HG02571 (cell line): ENCODE results near the gene PTPN12.
"Not testable (repeated sequence)": the region's sequence is repeated elsewhere in the genome, so short reads cannot be mapped to it uniquely, and the experiment has no call there.

Source experiments
- ATAC-seq: cut with Tn5 transposase; IDR thresholded peaks from one replicate; pipeline ENCODE4 v1.9.1; 2021; ENCODE audit warnings: mild to moderate bottlenecking, moderate library complexity; ENCODE audit not compliant: unreplicated experiment

The PTPN12 gene

DNA sequence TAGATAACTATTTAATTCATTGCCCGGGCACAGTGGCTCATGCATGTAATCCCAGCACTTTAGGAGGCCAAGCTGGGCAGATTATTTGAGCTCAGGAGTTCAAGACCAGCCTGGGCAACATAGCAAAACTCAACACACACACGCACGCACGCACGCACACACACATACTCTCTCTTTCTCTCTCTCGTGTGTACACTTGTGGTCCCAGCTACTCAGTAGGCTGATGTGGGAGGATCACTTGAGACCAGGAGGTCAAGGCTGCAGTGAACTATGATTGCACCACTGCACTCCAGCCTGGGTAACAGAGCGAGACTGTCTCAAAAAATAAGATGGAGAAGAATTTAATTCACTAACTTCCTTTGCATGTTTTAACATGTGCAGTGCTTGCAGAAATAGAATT, 38.1 kb downstream of the PTPN12 start:
- no peak for ATAC-seq

GRCh38 chr7:77576856-77577255, 39.8 kb downstream of the PTPN12 start:
- ATAC-seq: no peak

- no peak for ATAC-seq
These were observed 42.7 kb downstream of the PTPN12 start for GRCh38 chr7:77579797-77580196.

- no peak for ATAC-seq
These were observed 43.8 kb downstream of the PTPN12 start for GRCh38 chr7:77580762-77581350.

- ATAC-seq: no peak
These were observed 50.2 kb downstream of the PTPN12 start for GRCh38 chr7:77587272-77587671.

DNA sequence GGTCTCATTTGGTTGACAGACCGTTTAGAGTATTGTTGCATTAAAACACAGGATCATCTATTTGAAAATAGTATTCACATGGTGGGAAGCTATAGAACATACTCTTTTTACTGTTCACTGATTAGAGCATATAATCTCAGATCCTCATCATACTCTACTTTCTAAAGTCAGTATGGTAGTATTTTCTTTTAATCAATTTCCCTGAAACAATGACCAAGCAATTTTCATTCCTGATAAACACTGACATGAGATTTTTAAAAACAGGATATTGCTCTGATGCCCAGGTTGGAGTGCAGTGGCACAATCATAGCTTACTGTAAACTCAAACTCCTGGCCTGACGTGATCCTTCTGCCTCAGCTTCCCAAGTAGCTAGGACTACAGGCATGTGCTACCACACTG, 63.9 kb downstream of the PTPN12 start:
- ATAC-seq: no peak

- no peak for ATAC-seq
These were observed 69.5 kb downstream of the PTPN12 start for GRCh38 chr7:77606562-77606961.

DNA sequence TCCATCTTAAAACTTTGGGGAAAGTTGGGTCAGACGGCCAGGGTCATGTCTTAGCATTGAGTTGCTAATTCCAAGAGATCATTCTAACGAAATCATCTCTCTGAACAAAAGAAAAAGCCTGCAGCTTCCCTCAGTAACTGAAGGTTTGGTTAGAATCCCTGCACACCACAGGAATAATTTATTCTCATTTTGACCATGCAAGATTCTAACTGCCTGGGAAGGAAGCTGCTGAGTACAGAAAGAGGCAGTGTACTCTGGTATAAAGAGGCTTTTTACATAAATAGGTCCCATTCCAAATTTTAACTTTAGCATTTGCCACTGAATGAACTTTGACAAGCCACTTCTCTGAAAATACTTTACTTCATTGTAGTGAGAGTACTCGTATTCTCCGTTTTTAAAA, 82.2 kb downstream of the PTPN12 start:
- ATAC-seq: no peak

- no peak for ATAC-seq
These were observed 89.7 kb downstream of the PTPN12 start for GRCh38 chr7:77626586-77627308.

DNA sequence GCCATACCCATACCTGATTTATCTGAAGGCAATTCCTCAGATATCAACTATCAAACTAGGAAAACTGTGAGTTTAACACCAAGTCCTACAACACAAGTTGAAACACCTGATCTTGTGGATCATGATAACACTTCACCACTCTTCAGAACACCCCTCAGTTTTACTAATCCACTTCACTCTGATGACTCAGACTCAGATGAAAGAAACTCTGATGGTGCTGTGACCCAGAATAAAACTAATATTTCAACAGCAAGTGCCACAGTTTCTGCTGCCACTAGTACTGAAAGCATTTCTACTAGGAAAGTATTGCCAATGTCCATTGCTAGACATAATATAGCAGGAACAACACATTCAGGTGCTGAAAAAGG, 90.2 kb downstream of the PTPN12 start:
- no peak for ATAC-seq

DNA sequence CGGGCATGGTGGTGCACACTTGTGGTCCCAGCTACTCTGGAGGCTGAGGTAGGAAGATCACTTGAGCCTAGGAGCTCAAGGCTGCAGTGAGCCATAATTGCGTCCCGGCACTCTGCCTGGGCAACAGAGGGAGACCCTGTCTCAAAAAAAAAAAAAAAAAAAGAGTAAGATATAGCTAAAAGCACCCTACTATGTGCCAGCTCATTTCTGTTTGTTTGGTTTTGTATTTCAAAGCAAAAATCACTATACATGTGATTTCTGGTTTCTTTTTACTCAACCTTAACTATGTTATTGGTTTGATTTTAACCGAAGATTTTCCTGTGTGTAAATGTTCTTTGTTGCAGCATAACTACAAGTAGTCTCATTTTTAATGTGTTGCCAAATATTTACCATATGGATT, 92.7 kb downstream of the PTPN12 start:
- no peak for ATAC-seq

- ATAC-seq: no peak
These were observed 94.7 kb downstream of the PTPN12 start for GRCh38 chr7:77631820-77632219.

- ATAC-seq: no peak
These were observed 107.7 kb downstream of the PTPN12 start for GRCh38 chr7:77644774-77645173.

DNA sequence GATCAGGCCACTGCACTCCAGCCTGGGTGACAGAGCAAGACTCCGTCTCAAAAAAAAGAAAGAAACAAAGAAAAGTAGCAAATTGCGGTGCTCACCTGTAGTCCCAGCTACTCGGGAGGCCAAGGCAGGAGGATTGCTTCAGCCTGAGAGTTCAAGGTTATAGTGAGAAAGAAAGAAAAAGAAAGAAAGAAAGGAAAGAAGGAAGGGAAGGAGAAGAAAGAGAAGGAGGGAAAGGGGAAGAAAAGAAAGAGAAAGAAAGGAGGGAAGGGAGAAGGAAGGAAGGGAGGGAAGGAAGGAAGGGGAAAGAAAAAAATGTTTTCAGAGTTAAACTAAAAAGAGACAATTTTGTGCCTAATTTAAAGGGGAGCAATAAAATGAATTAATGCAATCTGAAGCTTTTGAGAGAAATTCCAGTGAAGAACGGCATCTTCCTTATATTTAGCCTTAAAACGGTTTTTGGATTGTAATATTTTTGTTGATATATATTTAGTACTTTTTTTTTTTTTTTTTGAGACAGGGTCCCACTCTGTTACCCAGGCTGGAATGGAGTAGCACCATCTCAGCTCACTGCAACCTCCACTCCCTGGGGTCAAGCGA, 111.7 kb downstream of the PTPN12 start:
- no peak for ATAC-seq

- no peak for ATAC-seq
These were observed 112.7 kb downstream of the PTPN12 start for GRCh38 chr7:77649716-77650349.

GRCh38 chr7:77651575-77652162, 114.6 kb downstream of the PTPN12 start:
- ATAC-seq: no peak

GRCh38 chr7:77652826-77653225, 115.7 kb downstream of the PTPN12 start:
- not testable (repeated sequence) for ATAC-seq

DNA sequence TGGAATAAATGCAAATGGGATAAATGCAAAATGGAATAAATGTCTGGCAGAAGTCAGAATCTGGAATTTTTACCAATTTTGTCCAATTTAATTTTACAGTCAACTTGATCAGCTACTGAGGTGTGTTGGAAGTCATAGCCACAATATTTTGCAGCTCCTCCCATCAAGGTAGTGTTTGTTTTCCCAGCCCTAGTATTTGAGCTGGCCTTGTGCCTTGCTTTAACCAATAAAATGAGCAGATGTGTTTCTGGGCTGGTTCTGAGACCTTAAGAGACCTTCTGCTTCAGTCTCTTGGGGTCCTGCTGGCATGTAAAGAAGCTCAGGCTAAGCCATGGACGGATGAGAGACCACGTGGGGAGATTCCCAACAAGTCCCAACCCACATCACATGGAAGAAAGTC, 116.5 kb downstream of the PTPN12 start:
- no peak for ATAC-seq

DNA sequence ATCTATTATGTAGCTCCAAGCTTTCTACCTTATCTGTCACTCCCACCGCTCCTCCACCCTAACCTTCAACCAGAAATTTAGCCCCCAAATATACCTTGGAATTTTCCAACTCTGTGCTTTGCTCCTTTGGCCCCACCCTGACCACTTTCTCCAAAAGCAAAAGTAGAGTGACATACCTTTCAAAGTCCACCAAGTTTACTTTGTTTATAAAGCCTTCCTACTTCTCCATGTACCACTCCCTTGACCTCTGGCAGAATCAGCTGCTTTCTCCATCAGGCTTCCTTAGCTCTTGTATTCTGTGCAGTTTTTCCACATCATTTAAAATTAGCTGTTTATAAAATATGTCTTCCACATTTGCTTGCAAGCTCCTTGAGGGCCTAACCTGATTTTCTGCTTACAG, 118.3 kb downstream of the PTPN12 start:
- ATAC-seq: no peak

DNA sequence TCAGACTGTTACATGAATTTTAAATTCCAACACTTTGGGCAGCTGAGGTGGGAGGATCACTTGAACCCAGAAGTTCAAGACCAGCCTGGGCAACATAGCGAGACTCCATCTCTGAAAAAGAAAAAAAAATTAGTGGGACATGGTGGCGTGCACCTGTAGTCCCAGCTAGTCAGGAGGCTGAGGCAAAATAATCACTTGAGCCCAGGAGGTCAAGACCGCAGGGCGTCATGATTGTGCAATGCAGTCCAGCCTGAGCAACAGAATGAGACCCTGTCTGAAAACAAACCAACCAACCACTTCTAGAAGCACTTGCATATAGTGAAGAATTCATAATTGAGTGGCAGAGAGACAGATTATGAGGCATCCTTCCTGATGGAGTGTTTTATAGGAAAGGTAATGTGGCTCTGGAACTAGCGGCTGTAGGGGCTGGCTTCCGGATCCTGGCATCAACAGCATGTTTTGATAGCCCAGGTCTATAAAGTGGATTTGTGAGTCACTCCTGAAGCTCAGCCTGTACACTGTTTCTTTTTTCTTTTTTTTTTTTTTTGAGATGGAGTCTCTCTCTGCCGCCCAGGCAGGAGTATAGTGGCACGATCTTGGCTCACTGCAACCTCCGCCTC, 118.9 kb downstream of the PTPN12 start:
- ATAC-seq: no peak
